A549 (cell line): Measurements from ENCODE around the gene NACC2. TPM values are rescaled to one million over a fixed set of nuclear protein-coding genes. Genes with fewer than 3 reads are reported as not detected.

Experiments used
- ATAC-seq, 2 experiments: fragments of 200-7000 bp in 1 of 2; fragments of >200 bp in 1 of 2; cut with Nextera tagmentation in 1 of 2; cut with Tn5 transposase in 1 of 2; 3 replicates each; pipeline versions ENCODE4 v1.8.0 to v1.9.1; 2018 to 2020; ENCODE audit warnings: mild to moderate bottlenecking in 1 of 2, moderate library complexity in 1 of 2
- CTCF ChIA-PET: fragments of 300-600 bp; sonication (Branson Sonifier 250); formaldehyde crosslinking; extraction: SDS; loops from one replicate; lab custom pipeline; 2021; ENCODE audit warnings: antibody characterized with exemption, inconsistent platforms; lab: Yijun Ruan, JAX
- POLR2A ChIA-PET: fragments of 350-600 bp; formaldehyde crosslinking; extraction: SDS; loops from one replicate; lab custom pipeline; 2021; ENCODE audit warnings: antibody characterized with exemption, inconsistent platforms; lab: Yijun Ruan, JAX
- DNase-seq, 2 experiments: peaks; one replicate each; pipeline versions ENCODE4 v3.0.0 to v3.0.0-alpha.2; 2011 to 2016; ENCODE audit warnings: low read depth in 1 of 2, low spot score in 1 of 2
- FAIRE-seq: peaks from 2 replicates; lab custom pipeline; 2011; peaks lifted over from hg19 to GRCh38; lab: Jason Lieb, UNC
- H3K27ac ChIP-seq, 2 experiments: fragments of >200 bp; sonication (Bioruptor Twin); formaldehyde crosslinking; 3 replicates each; pipeline ENCODE4 v1.5.1; 2016 to 2017
- H3K4me1 ChIP-seq: fragments of >200 bp; sonication (Bioruptor Twin); formaldehyde crosslinking; 3 replicates; pipeline ENCODE4 v1.6.1; 2016
- H3K4me2 ChIP-seq: fragments of >200 bp; sonication (Bioruptor Twin); formaldehyde crosslinking; 3 replicates; pipeline ENCODE4 v1.6.1; 2016
- H3K4me3 ChIP-seq: fragments of >200 bp; sonication (Bioruptor Twin); formaldehyde crosslinking; 3 replicates; pipeline ENCODE4 v1.5.1; 2016
- H3K9me3 ChIP-seq: fragments of >200 bp; sonication (Bioruptor Twin); formaldehyde crosslinking; 3 replicates; pipeline ENCODE4 v1.6.1; 2016
- CBX8 ChIP-seq: fragments of 200-600 bp; sonication (generic); IDR thresholded peaks from 2 replicates; pipeline ENCODE4 v1.6.1; 2016
- CTCF ChIP-seq: fragments of >200 bp; sonication (Bioruptor Twin); formaldehyde crosslinking; IDR thresholded peaks from 3 replicates; pipeline ENCODE4 v1.5.1; 2016
- ELK1 ChIP-seq: fragments of 150-350 bp; IDR thresholded peaks from 2 replicates; pipeline ENCODE4 v1.6.1; 2014; ENCODE audit warnings: low read depth, mild to moderate bottlenecking, low read length
- ESRRA ChIP-seq: fragments of 150-350 bp; IDR thresholded peaks from 2 replicates; pipeline ENCODE4 v1.6.1; 2014; ENCODE audit warnings: mild to moderate bottlenecking, low read length, borderline replicate concordance
- FOSL2 ChIP-seq, 2 experiments: fragments of 450-650 bp in 1 of 2; fragments of >200 bp in 1 of 2; sonication (Bioruptor Twin) in 1 of 2; formaldehyde crosslinking; IDR thresholded peaks; 2 replicates each; pipeline versions ENCODE4 v1.5.0 to v1.6.1; 2016 to 2020; ENCODE audit warnings: mild to moderate bottlenecking in 1 of 2, moderate library complexity in 1 of 2
- HES2 ChIP-seq: fragments of >200 bp; sonication (Bioruptor Twin); formaldehyde crosslinking; IDR thresholded peaks from 2 replicates; pipeline ENCODE4 v1.6.1; 2016
- HMGXB4 ChIP-seq: fragments of 250-450 bp; sonication (Bioruptor Pico); IDR thresholded peaks from 2 replicates; pipeline ENCODE4 v1.5.0; 2021; ENCODE audit warnings: mild to moderate bottlenecking, moderate library complexity, borderline replicate concordance
- KDM1A ChIP-seq: fragments of 200-600 bp; sonication (generic); IDR thresholded peaks from 2 replicates; pipeline ENCODE4 v1.6.1; 2016; ENCODE audit warnings: low read depth, mild to moderate bottlenecking
- KDM5A ChIP-seq: fragments of 200-600 bp; sonication (generic); IDR thresholded peaks from 2 replicates; pipeline ENCODE4 v1.6.1; 2016; ENCODE audit warnings: antibody characterized with exemption, mild to moderate bottlenecking
- MAX ChIP-seq: IDR thresholded peaks from 2 replicates; pipeline ENCODE4 v1.6.1; 2012
- MYC ChIP-seq: IDR thresholded peaks from 2 replicates; pipeline ENCODE4 v1.6.1; 2012; ENCODE audit warnings: mild to moderate bottlenecking, inconsistent platforms, low read length, improper control_type of control experiment, borderline replicate concordance
- PBX3 ChIP-seq: IDR thresholded peaks from 2 replicates; pipeline ENCODE4 v1.6.1; 2012
- POLR2AphosphoS2 ChIP-seq: conservative IDR thresholded peaks from 2 replicates; pipeline ENCODE4 v1.6.1; 2012; ENCODE audit warnings: low read length, improper control_type of control experiment, inconsistent platforms
- TP53 ChIP-seq: fragments of 250-450 bp; sonication (Bioruptor Pico); IDR thresholded peaks from 2 replicates; pipeline ENCODE4 v1.5.0; 2021; ENCODE audit warnings: mild to moderate bottlenecking, moderate library complexity
- USF2 ChIP-seq: fragments of 450-650 bp; IDR thresholded peaks from 2 replicates; pipeline ENCODE4 v1.6.1; 2014; ENCODE audit warnings: antibody characterized with exemption
- ZFP36 ChIP-seq: fragments of 450-650 bp; IDR thresholded peaks from 2 replicates; pipeline ENCODE4 v1.6.1; 2014; ENCODE audit warnings: borderline replicate concordance; ENCODE audit not compliant: partially characterized antibody
- ZNF302 ChIP-seq: fragments of 250-450 bp; sonication (Bioruptor Pico); IDR thresholded peaks from 2 replicates; pipeline ENCODE4 v1.9.0; 2021; ENCODE audit warnings: inconsistent platforms, mild to moderate bottlenecking, moderate library complexity
- WGBS: methylation state at CpG from one replicate; pipeline ENCODE4 v1.1.6; 2017; ENCODE audit errors: missing lambda C conversion rate; 5-methylcytosine and 5-hydroxymethylcytosine counted together
- polyA plus RNA-seq, 4 experiments: library from polyadenylated mRNA; depleted of rRNA in 3 of 4; stranded (reverse); fragments of >200 nt; fragmentation: RNase III in 1 of 4; extraction: RNeasy Plus Mini Kit Qiagen cat#74134 plus additional on column Dnase treatment in 1 of 4; gene quantifications; 2 replicates in 3 of 4; 3 replicates in 1 of 4; pipeline ENCODE4 v1.2.3, GENCODE V29; 2011 to 2017

Gene NACC2
- polyA plus RNA-seq, 2 of the 4 experiments (the other 2 are of a cell fraction), result 16.1 to 28.4 TPM

GRCh38 chr9:135990468-135991429 lies 104.3 kb downstream of the NACC2 start:
- Histone ChIP-seq H3K4me1 (peaks cover 25% of the 10 kb centered on the region), H3K4me2 (peak overlapping the region; percentile 46; the same call in 2 of the 3 replicates), H3K9me3 (no peaks in the 10 kb centered on the region), H3K4me3 (no peak overlapping the region), H3K27ac (peak overlapping the region in 1 of 2 experiments; percentile 92; a peak in 3 of 6 replicates)
- ATAC-seq (peak; percentile 5 to 42; a peak in 3 of 6 replicates), FAIRE-seq (no peak), DNase-seq (peak in 1 of 2 experiments; percentile 86)
- ChIA-PET POLR2A (interaction anchor here (0.6 kb wide), 1 partner anchor 17 kb away, joined by 5 read pairs; no protein-coding TSS in a partner anchor), CTCF (interaction anchor here (1.4 kb wide), 1 partner anchor 133 kb away, joined by 8 read pairs; no protein-coding TSS in a partner anchor)
- 41% methylated on average over 16 of the region's 21 CpGs for WGBS
- peak; percentile 47; the same call in 1 of the 2 replicates for TF ChIP-seq MAX
- TF ChIP-seq KDM1A, result no peak

GRCh38 chr9:135989722-135990467 lies 105.2 kb downstream of the NACC2 start:
- 83% methylated on average over 28 of the region's 36 CpGs for WGBS
- POLR2A ChIA-PET, result no interaction called here

More at GRCh38 chr9:135989722-135990467, 105.2 kb downstream of the NACC2 start:
- DNase-seq (no peak), FAIRE-seq (no peak), ATAC-seq (no peak)
- no peak overlapping the region for H3K4me3 ChIP-seq
- peak overlapping the region; percentile 46; the same call in 1 of the 3 replicates for H3K4me2 ChIP-seq
- TF ChIP-seq POLR2AphosphoS2, result no peak
- no peak for TF ChIP-seq KDM5A
- no peak for TF ChIP-seq ZNF302 (CRISPR knock-in tag)
- TF ChIP-seq PBX3, result no peak
- TF ChIP-seq MYC, result no peak
- no peak for TF ChIP-seq ELK1
- TF ChIP-seq USF2, result no peak
- TF ChIP-seq HMGXB4 (CRISPR knock-in tag), result no peak
- no peak for TF ChIP-seq FOSL2 (IDR thresholded peaks at IDR 0.05)
- TF ChIP-seq FOSL2 (CRISPR knock-in tag; IDR thresholded peaks at IDR 0.05), result no peak
- TF ChIP-seq CBX8, result no peak
- TF ChIP-seq ESRRA, result no peak
- TF ChIP-seq HES2, result no peak
- TF ChIP-seq ZFP36, result no peak
- no peak for TF ChIP-seq TP53 (CRISPR knock-in tag)
- no peak for TF ChIP-seq CTCF
- H3K9me3 ChIP-seq, result no peaks in the 10 kb centered on the region
- peaks cover 25% of the 10 kb centered on the region for H3K4me1 ChIP-seq
- no peak overlapping the region for H3K27ac ChIP-seq
- CTCF ChIA-PET, result interaction anchor here (1.4 to 1.7 kb wide), 2 partner anchors 23 to 133 kb away, joined by 8 to 12 read pairs; no protein-coding TSS in a partner anchor
